SK-N-SH (cell line): ENCODE measurements around the gene RRP8. TPM values are rescaled to one million over a fixed set of nuclear protein-coding genes. Genes with fewer than 3 reads are reported as not detected.

Experiments
- CTCF ChIA-PET: fragments of 300-600, 350-600 bp; formaldehyde crosslinking; extraction: SDS; loops from one replicate; lab custom pipeline; 2021; lab: Yijun Ruan, JAX
- POLR2A ChIA-PET: fragments of 350-600 bp; sonication (Branson Sonifier 250); formaldehyde crosslinking; extraction: SDS; loops from one replicate; lab custom pipeline; 2020; ENCODE audit warnings: antibody characterized with exemption, inconsistent platforms; lab: Yijun Ruan, JAX
- DNase-seq: peaks from one replicate; pipeline ENCODE4 v3.0.0; 2012
- H2AFZ ChIP-seq: fragments of 200-600 bp; sonication (generic); 2 replicates; pipeline ENCODE4 v1.8.1; 2016; ENCODE audit warnings: antibody characterized with exemption, mild to moderate bottlenecking, low read depth
- H3F3A ChIP-seq: fragments of 200-600 bp; sonication (generic); replicated peaks from 2 replicates; pipeline ENCODE3; 2016; ENCODE audit warnings: antibody characterized with exemption, mild to moderate bottlenecking; ENCODE audit not compliant: insufficient read depth
- H3K27ac ChIP-seq, 2 experiments: fragments of 200-500 bp in 1 of 2; fragments of 200-600 bp in 1 of 2; sonication (Bioruptor generic) in 1 of 2; sonication (generic), shearing (Covaris generic) in 1 of 2; 2 replicates each; pipeline versions ENCODE4 v1.5.1 to v1.6.1; 2014 to 2016; ENCODE audit warnings: low read depth in 2 of 2, inconsistent platforms in 1 of 2, low read length in 1 of 2, mild to moderate bottlenecking in 1 of 2, mixed read lengths in 1 of 2
- H3K27me3 ChIP-seq: fragments of 200-600 bp; sonication (generic), shearing (Covaris generic); 2 replicates; pipeline ENCODE4 v1.6.1; 2016; ENCODE audit warnings: mixed run types; ENCODE audit not compliant: insufficient read depth
- H3K36me3 ChIP-seq, 2 experiments: fragments of 200-500 bp in 1 of 2; fragments of 200-600 bp in 1 of 2; sonication (Bioruptor generic) in 1 of 2; sonication (generic) in 1 of 2; replicated peaks in 1 of 2; 2 replicates each; pipeline versions ENCODE3 to v1.5.1; 2014 to 2016; ENCODE audit warnings: low read length in 1 of 2, mild to moderate bottlenecking in 1 of 2; ENCODE audit not compliant: insufficient read depth in 2 of 2, control insufficient read depth in 1 of 2
- H3K4me1 ChIP-seq, 2 experiments: fragments of 200-500 bp in 1 of 2; fragments of 200-600 bp in 1 of 2; sonication (Bioruptor generic) in 1 of 2; sonication (generic), shearing (Covaris generic) in 1 of 2; 2 replicates each; pipeline versions ENCODE4 v1.5.1 to v1.6.1; 2014 to 2016; ENCODE audit warnings: low read depth in 1 of 2, low read length in 1 of 2, mixed run types in 1 of 2; ENCODE audit not compliant: insufficient read depth in 2 of 2, control insufficient read depth in 1 of 2
- H3K4me2 ChIP-seq: fragments of 200-600 bp; sonication (generic), shearing (Covaris generic); 2 replicates; pipeline ENCODE4 v1.6.1; 2017; ENCODE audit warnings: mixed run types
- H3K4me3 ChIP-seq, 2 experiments: fragments of 200-500 bp in 1 of 2; fragments of 200-600 bp in 1 of 2; sonication (Bioruptor generic) in 1 of 2; sonication (generic), shearing (Covaris generic) in 1 of 2; 2 replicates each; pipeline versions ENCODE4 v1.5.1 to v1.8.1; 2014 to 2016; ENCODE audit warnings: low read depth in 2 of 2, inconsistent platforms in 1 of 2, low read length in 1 of 2, mild to moderate bottlenecking in 1 of 2, mixed read lengths in 1 of 2, moderate library complexity in 1 of 2
- H3K79me2 ChIP-seq: fragments of 200-600 bp; sonication (generic); 2 replicates; pipeline ENCODE4 v1.8.1; 2017; ENCODE audit warnings: mild to moderate bottlenecking; ENCODE audit not compliant: insufficient read depth
- H3K9ac ChIP-seq: fragments of 200-600 bp; sonication (generic); 2 replicates; pipeline ENCODE4 v1.6.1; 2017; ENCODE audit warnings: mixed run types
- H3K9me2 ChIP-seq: fragments of 200-600 bp; sonication (generic); 2 replicates; pipeline ENCODE4 v1.6.1; 2017; ENCODE audit warnings: mixed run types
- H3K9me3 ChIP-seq: fragments of 200-600 bp; sonication (generic); 2 replicates; pipeline ENCODE4 v1.6.1; 2017; ENCODE audit warnings: mixed run types, mild to moderate bottlenecking, moderate library complexity
- H4K20me1 ChIP-seq: fragments of 200-600 bp; sonication (generic); 2 replicates; pipeline ENCODE4 v1.6.1; 2017; ENCODE audit warnings: mild to moderate bottlenecking, mixed run types; ENCODE audit not compliant: insufficient read depth
- CHD2 ChIP-seq: fragments of 150-350 bp; IDR thresholded peaks from 2 replicates; pipeline ENCODE4 v1.6.1; 2018; ENCODE audit warnings: low read length; ENCODE audit not compliant: partially characterized antibody
- ELF1 ChIP-seq: IDR thresholded peaks from 2 replicates; pipeline ENCODE4 v1.4.0; 2012
- EP300 ChIP-seq, 2 experiments: IDR thresholded peaks; 2 replicates each; pipeline versions ENCODE4 v1.4.0 to v1.6.1; 2012; ENCODE audit warnings: borderline replicate concordance in 1 of 2, low read depth in 1 of 2, low read length in 1 of 2
- FOXJ3 ChIP-seq: sonication (generic); formaldehyde crosslinking; IDR thresholded peaks from 2 replicates; pipeline ENCODE4 v1.5.1; 2020; ENCODE audit warnings: mild to moderate bottlenecking, missing genetic modification reagents
- FOXM1 ChIP-seq: IDR thresholded peaks from 2 replicates; pipeline ENCODE4 v1.4.0; 2012; ENCODE audit warnings: low read depth, mild to moderate bottlenecking
- GABPA ChIP-seq: IDR thresholded peaks from 2 replicates; pipeline ENCODE4 v1.4.0; 2012; ENCODE audit warnings: low read depth, mild to moderate bottlenecking
- GATA2 ChIP-seq: sonication (generic); formaldehyde crosslinking; IDR thresholded peaks from 2 replicates; pipeline ENCODE4 v1.5.0; 2020; ENCODE audit warnings: mild to moderate bottlenecking, missing genetic modification reagents
- JUND ChIP-seq: IDR thresholded peaks from 2 replicates; pipeline ENCODE4 v1.4.0; 2012
- MEF2A ChIP-seq: IDR thresholded peaks from 2 replicates; pipeline ENCODE4 v1.4.0; 2012; ENCODE audit warnings: low read depth, borderline replicate concordance
- MXI1 ChIP-seq: IDR thresholded peaks from 2 replicates; pipeline ENCODE4 v1.6.1; 2012; ENCODE audit warnings: mild to moderate bottlenecking, low read depth, low read length, improper control_type of control experiment
- POLR2AphosphoS5 ChIP-seq: IDR thresholded peaks from 2 replicates; pipeline ENCODE4 v1.6.1; 2012; ENCODE audit warnings: low read depth, low read length
- RCOR1 ChIP-seq: fragments of 150-350 bp; IDR thresholded peaks from 2 replicates; pipeline ENCODE4 v1.6.1; 2017; ENCODE audit warnings: antibody characterized with exemption, low read length
- REST ChIP-seq: IDR thresholded peaks from 2 replicates; pipeline ENCODE4 v1.6.1; 2012; ENCODE audit warnings: mild to moderate bottlenecking, low read depth, low read length, moderate library complexity
- RXRA ChIP-seq: IDR thresholded peaks from 2 replicates; pipeline ENCODE4 v1.4.0; 2012; ENCODE audit warnings: low read depth, mild to moderate bottlenecking, borderline replicate concordance
- SIN3A ChIP-seq: IDR thresholded peaks from 2 replicates; pipeline ENCODE4 v1.6.1; 2012; ENCODE audit warnings: low read depth, mild to moderate bottlenecking, low read length, moderate library complexity, borderline replicate concordance
- TEAD4 ChIP-seq: IDR thresholded peaks from 2 replicates; pipeline ENCODE4 v1.4.0; 2012; ENCODE audit warnings: mild to moderate bottlenecking, borderline replicate concordance; ENCODE audit not compliant: insufficient read depth
- USF1 ChIP-seq: IDR thresholded peaks from 2 replicates; pipeline ENCODE4 v1.4.0; 2012; ENCODE audit warnings: low read depth, borderline replicate concordance
- YY1 ChIP-seq: IDR thresholded peaks from 2 replicates; pipeline ENCODE4 v1.4.0; 2012; ENCODE audit warnings: low read depth, mild to moderate bottlenecking
- ZBTB33 ChIP-seq: IDR thresholded peaks from 2 replicates; pipeline ENCODE4 v1.4.0; 2012; ENCODE audit warnings: low read depth, borderline replicate concordance
- WGBS: methylation state at CpG from one replicate; pipeline ENCODE4 v1.1.6; 2017; ENCODE audit warnings: low lambda C conversion rate; 5-methylcytosine and 5-hydroxymethylcytosine counted together
- polyA plus RNA-seq, 3 experiments: library from polyadenylated mRNA; depleted of rRNA; stranded (reverse); fragments of >200 nt; gene quantifications; 2 replicates each; pipeline ENCODE4 v1.2.3, GENCODE V29; 2012

RRP8 gene
- polyA plus RNA-seq, 1 of the 3 experiments (the other 2 are of a cell fraction): 7.8 TPM

GRCh38 chr11:6640985-6641701 is 37.7 kb upstream of the RRP8 start:
- no peak for DNase-seq
- Histone ChIP-seq H3K36me3 (no peaks in the 10 kb centered on the region), H3K27me3 (no peaks in the 10 kb centered on the region), H3K9ac (no peak overlapping the region), H3K4me3 (no peak overlapping the region), H4K20me1 (no peaks in the 10 kb centered on the region), H3K4me1 (peaks cover 0 to 28% of the 10 kb centered on the region in 2 experiments; a peak in 1 of 4 replicates), H3K4me2 (no peak overlapping the region), H3K9me3 (no peaks in the 10 kb centered on the region), H3K9me2 (no peaks in the 10 kb centered on the region), H3F3A (no peaks in the 10 kb centered on the region), H3K79me2 (no peaks in the 10 kb centered on the region), H3K27ac (no peak overlapping the region), H2AFZ (no peak overlapping the region)
- 100% methylated on average over 6 of the region's 26 CpGs for WGBS
- TF ChIP-seq YY1 (no peak), CHD2 (no peak), JUND (no peak), FOXM1 (no peak), MEF2A (no peak), RCOR1 (no peak), GABPA (no peak), REST (no peak), ELF1 (no peak), RXRA (no peak), TEAD4 (no peak), FOXJ3 (CRISPR knock-in tag) (no peak), GATA2 (CRISPR knock-in tag) (no peak), POLR2AphosphoS5 (no peak), SIN3A (no peak), EP300 (IDR thresholded peaks at IDR 0.05; ENCODE audit: borderline replicate concordance in 1 of 2, low read depth in 1 of 2, low read length in 1 of 2) (no peak), ZBTB33 (no peak), MXI1 (no peak), USF1 (no peak)
- ChIA-PET CTCF (interaction anchor here (0.7 to 1.2 kb wide), 4 partner anchors 22 to 196 kb away, joined by 3 read pairs; partner anchors contain the start of gene TPP1), POLR2A (no interaction called here)
